GM12864 (cell line): Measurements from ENCODE around the gene IBA57.

Experiments used
- DNase-seq: peaks from one replicate; pipeline ENCODE4 v3.0.0-alpha.2; 2011; ENCODE audit warnings: low read depth
- H3K4me3 ChIP-seq: 2 replicates; pipeline ENCODE4 v1.5.1; 2011; ENCODE audit warnings: mild to moderate bottlenecking, low read depth, low read length, control low read depth
- CTCF ChIP-seq: IDR thresholded peaks from 2 replicates; pipeline ENCODE4 v1.5.1; 2011; ENCODE audit warnings: low read depth, mild to moderate bottlenecking, moderate library complexity, low read length, control low read depth, inconsistent platforms; ENCODE audit errors: missing control alignments

IBA57 gene

GRCh38 chr1:228152918-228153258 is 12.7 kb upstream of the IBA57 start:
- no peak for TF ChIP-seq CTCF
- no peak for DNase-seq
- no peak overlapping the region for H3K4me3 ChIP-seq

- no peak for TF ChIP-seq CTCF
- DNase-seq: no peak
- H3K4me3 ChIP-seq: no peak overlapping the region
Measured at GRCh38 chr1:228154021-228154669, 11.5 kb upstream of the IBA57 start.

- H3K4me3 ChIP-seq: no peak overlapping the region
- no peak for TF ChIP-seq CTCF
- DNase-seq: no peak
Measured at GRCh38 chr1:228154670-228155571, 10.7 kb upstream of the IBA57 start.

- TF ChIP-seq CTCF: no peak
- DNase-seq: no peak
- H3K4me3 ChIP-seq: no peak overlapping the region
Measured at GRCh38 chr1:228155596-228156514, 9.7 kb upstream of the IBA57 start.

GRCh38 chr1:228156515-228156881 is 9.1 kb upstream of the IBA57 start:
- H3K4me3 ChIP-seq: no peak overlapping the region
- DNase-seq: no peak
- TF ChIP-seq CTCF: no peak

- DNase-seq: no peak
- no peak overlapping the region for H3K4me3 ChIP-seq
- TF ChIP-seq CTCF: no peak
Measured at GRCh38 chr1:228156941-228157728, 8.5 kb upstream of the IBA57 start.
